GM12873 (cell line): ENCODE data around the gene TRIM65.
A peak's percentile ranks its signal among the peaks of the same experiment; 100 is the strongest.

Experiments used
- CTCF ChIP-seq: IDR thresholded peaks from 2 replicates; pipeline ENCODE4 v1.5.1; 2012; ENCODE audit warnings: low read depth, mild to moderate bottlenecking, moderate library complexity, low read length, control low read depth; ENCODE audit not compliant: insufficient read depth; ENCODE audit errors: missing control alignments

Gene TRIM65

GRCh38 chr17:75899767-75900468 lies 3.2 kb upstream of the TRIM65 start:
- no peak for TF ChIP-seq CTCF

- no peak for TF ChIP-seq CTCF
These were observed 2.6 kb upstream of the TRIM65 start for GRCh38 chr17:75899353-75899752.

- TF ChIP-seq CTCF, result no peak
These were observed 2.0 kb upstream of the TRIM65 start for GRCh38 chr17:75898791-75899190.

GRCh38 chr17:75898065-75898464 lies 1.3 kb upstream of the TRIM65 start:
- no peak for TF ChIP-seq CTCF

GRCh38 chr17:75897160-75898019 lies 639 bp upstream of the TRIM65 start:
- TF ChIP-seq CTCF, result no peak

- TF ChIP-seq CTCF, result peak; percentile 56
These were observed 1.2 kb downstream of the TRIM65 start for GRCh38 chr17:75895370-75896155.
